ENCODE results near the gene RNF123.

RNF123 gene

GRCh38 chr3:49759226-49759625 is 69.9 kb downstream of the RNF123 start:
- H3K4me2 ChIP-seq, result no peak overlapping the region
- peaks cover 14 to 72% (median 31%) of the 10 kb centered on the region in 11 experiments; a peak in 21 of 22 replicates for H3K36me3 ChIP-seq
- TF ChIP-seq Cebpa-rat (IDR thresholded peaks at IDR 0.05), result no peak

DNA sequence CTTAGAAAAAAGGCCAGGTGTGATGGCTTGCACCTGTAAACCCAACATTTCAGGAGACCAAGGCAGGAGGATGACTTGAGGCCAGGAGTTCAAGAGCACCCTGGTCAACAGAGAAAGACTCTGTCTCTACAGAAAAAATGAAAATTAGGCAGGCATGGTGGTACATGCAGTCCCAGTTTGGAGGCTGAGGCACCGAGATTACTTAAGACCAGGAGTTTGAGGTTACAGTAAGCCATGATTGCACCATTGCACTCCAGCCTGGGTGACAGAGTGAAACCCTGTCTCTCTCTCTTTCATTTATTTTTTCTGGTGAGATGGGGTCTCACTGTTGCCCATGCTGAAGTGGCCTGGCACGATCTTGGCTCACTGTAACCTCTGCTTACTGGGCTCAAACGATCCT is 72.3 kb downstream of the RNF123 start:
- Histone ChIP-seq H3K27ac (no peak overlapping the region), H3K36me3 (peaks cover 36 to 90% (median 49%) of the 10 kb centered on the region in 11 experiments), H3K4me2 (no peak overlapping the region), H3K27me3 (no peaks in the 10 kb centered on the region), H3K4me1 (peaks cover 6 to 15% (median 8%) of the 10 kb centered on the region in 10 experiments; a peak in 12 of 20 replicates), H3K9me3 (replicated peaks in 1 of 11) (no peaks in the 10 kb centered on the region), H3K4me3 (no peak overlapping the region), H4K20me1 (peaks cover 83 to 100% (median 99%) of the 10 kb centered on the region in 11 experiments), H3K9ac (no peak overlapping the region)
- TF ChIP-seq Cebpa-rat (IDR thresholded peaks at IDR 0.05), result no peak

More at GRCh38 chr3:49759226-49759625, 69.9 kb downstream of the RNF123 start:
- Histone ChIP-seq H3K4me3 (no peak overlapping the region), H3K9me3 (replicated peaks in 1 of 11) (no peaks in the 10 kb centered on the region), H3K27ac (no peak overlapping the region), H4K20me1 (peaks cover 84 to 100% (median 99%) of the 10 kb centered on the region in 11 experiments), H3K27me3 (no peaks in the 10 kb centered on the region), H3K4me1 (peaks cover 6 to 15% (median 8%) of the 10 kb centered on the region in 10 experiments; a peak in 12 of 20 replicates), H3K9ac (no peak overlapping the region)

- Histone ChIP-seq H3K4me1 (peaks cover 0 to 15% (median 3%) of the 10 kb centered on the region in 10 experiments; a peak in 7 of 20 replicates), H3K27ac (no peak overlapping the region), H3K4me2 (no peak overlapping the region), H3K36me3 (peaks cover 42 to 96% (median 60%) of the 10 kb centered on the region in 11 experiments), H3K9ac (no peak overlapping the region), H4K20me1 (peaks cover 79 to 100% (median 99%) of the 10 kb centered on the region in 11 experiments), H3K9me3 (replicated peaks in 1 of 11) (no peaks in the 10 kb centered on the region), H3K27me3 (no peaks in the 10 kb centered on the region), H3K4me3 (no peak overlapping the region)
- TF ChIP-seq Cebpa-rat (IDR thresholded peaks at IDR 0.05), result no peak
Measured at GRCh38 chr3:49763981-49764380, 74.6 kb downstream of the RNF123 start.

DNA sequence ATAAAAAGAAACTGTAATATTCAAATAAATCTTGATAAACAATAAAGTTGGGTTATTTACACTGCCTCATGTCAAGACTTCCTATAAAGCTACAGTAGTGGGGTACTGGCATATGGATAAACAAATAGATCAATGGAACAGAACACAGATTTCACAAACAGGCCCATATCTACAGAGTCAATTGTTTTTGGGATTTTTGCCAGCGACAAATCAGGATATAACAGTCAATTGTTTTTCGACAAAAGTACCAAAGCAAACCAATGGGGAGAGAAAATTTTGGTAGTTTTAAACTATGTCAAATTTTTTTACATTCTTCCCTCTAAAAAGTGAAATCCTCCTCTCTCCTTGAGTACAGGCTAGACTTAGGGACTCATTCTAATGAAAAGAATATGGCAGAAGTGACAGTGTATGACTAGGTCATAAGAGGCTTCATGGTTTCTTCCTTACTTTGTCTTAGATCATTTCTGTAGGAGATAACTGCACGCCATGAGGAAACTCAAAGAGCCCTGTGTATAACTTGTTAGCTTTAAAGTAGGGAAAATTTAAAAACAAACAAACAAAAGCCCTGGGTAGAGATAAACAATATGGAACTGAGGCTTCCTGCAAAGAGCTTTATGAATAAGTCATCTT is 80.0 kb downstream of the RNF123 start:
- H3K4me3 ChIP-seq, result no peak overlapping the region
- peaks cover 41 to 74% (median 66%) of the 10 kb centered on the region in 11 experiments for H3K36me3 ChIP-seq
- no peak overlapping the region for H3K9ac ChIP-seq
- no peak for TF ChIP-seq Cebpa-rat (IDR thresholded peaks at IDR 0.05)
- H4K20me1 ChIP-seq, result peaks cover 88 to 100% (median 100%) of the 10 kb centered on the region in 11 experiments
- no peaks in the 10 kb centered on the region for H3K27me3 ChIP-seq
- no peak overlapping the region for H3K27ac ChIP-seq
- H3K4me2 ChIP-seq, result no peak overlapping the region
- H3K4me1 ChIP-seq, result no peaks in the 10 kb centered on the region
- no peaks in the 10 kb centered on the region for H3K9me3 ChIP-seq (replicated peaks in 1 of 11)

- peaks cover 86 to 100% (median 100%) of the 10 kb centered on the region in 11 experiments for H4K20me1 ChIP-seq
- TF ChIP-seq Cebpa-rat (IDR thresholded peaks at IDR 0.05), result no peak
- no peak overlapping the region for H3K27ac ChIP-seq
Measured at GRCh38 chr3:49769926-49770325, 80.6 kb downstream of the RNF123 start.

More at GRCh38 chr3:49769926-49770325, 80.6 kb downstream of the RNF123 start:
- no peaks in the 10 kb centered on the region for H3K9me3 ChIP-seq (replicated peaks in 1 of 11)
- no peak overlapping the region for H3K4me2 ChIP-seq
- H3K27me3 ChIP-seq, result no peaks in the 10 kb centered on the region
- peaks cover 37 to 72% (median 62%) of the 10 kb centered on the region in 11 experiments for H3K36me3 ChIP-seq
- no peak overlapping the region for H3K9ac ChIP-seq
- no peaks in the 10 kb centered on the region for H3K4me1 ChIP-seq
- H3K4me3 ChIP-seq, result no peak overlapping the region

All from BLaER1 treated with 17β-estradiol and CSF1 and Interleukin-3, amounts not matched to agents 10 nM and 100 nM (cell line).